GM18517 (cell line): ENCODE measurements around the gene FLT3LG.

Experiments
- ATAC-seq: cut with Tn5 transposase; IDR thresholded peaks from one replicate; pipeline ENCODE4 v1.9.1; 2021; ENCODE audit warnings: mild to moderate bottlenecking, moderate library complexity; ENCODE audit not compliant: unreplicated experiment

Gene FLT3LG

GRCh38 chr19:49487277-49488045, 13.4 kb downstream of the FLT3LG start, which contains the start of gene RPL13A:
TSS of gene RPL13A (plus strand) at chr19:49487608. CDS start at chr19:49487630, 22 bp downstream.
- peak; percentile 90 for ATAC-seq

- ATAC-seq = no peak
These were observed 14.2 kb downstream of the FLT3LG start for GRCh38 chr19:49488046-49488862.

- no peak for ATAC-seq
These were observed 15.0 kb downstream of the FLT3LG start for GRCh38 chr19:49488863-49489537.

GRCh38 chr19:49489601-49490167, 15.7 kb downstream of the FLT3LG start:
- ATAC-seq = no peak

GRCh38 chr19:49490287-49491029, 16.4 kb downstream of the FLT3LG start:
- no peak for ATAC-seq

GRCh38 chr19:49491030-49491803, 17.2 kb downstream of the FLT3LG start:
- no peak for ATAC-seq

GRCh38 chr19:49491804-49492572, 18.0 kb downstream of the FLT3LG start:
- ATAC-seq = no peak

- no peak for ATAC-seq
These were observed 18.8 kb downstream of the FLT3LG start for GRCh38 chr19:49492573-49493405.

- no peak for ATAC-seq
These were observed 22.6 kb downstream of the FLT3LG start for GRCh38 chr19:49496574-49497008.

- ATAC-seq = no peak
These were observed 23.2 kb downstream of the FLT3LG start for GRCh38 chr19:49497047-49497788.

GRCh38 chr19:49497789-49498103, 23.7 kb downstream of the FLT3LG start:
- ATAC-seq = no peak

- ATAC-seq = no peak
These were observed 24.5 kb downstream of the FLT3LG start for GRCh38 chr19:49498475-49498874.

GRCh38 chr19:49499030-49499670, 25.1 kb downstream of the FLT3LG start:
- no peak for ATAC-seq

GRCh38 chr19:49502866-49503581, 29.0 kb downstream of the FLT3LG start:
- ATAC-seq = no peak

GRCh38 chr19:49503582-49503962, 29.6 kb downstream of the FLT3LG start:
- ATAC-seq = no peak

GRCh38 chr19:49506575-49507105, 32.6 kb downstream of the FLT3LG start:
- ATAC-seq = no peak
